ENCODE results near the gene RASSF5.
A peak's percentile ranks its signal among the peaks of the same experiment; 100 is the strongest.
"Not testable (repeated sequence)": the region's sequence is repeated elsewhere in the genome, so short reads cannot be mapped to it uniquely, and the experiment has no call there.

RASSF5 gene

GRCh38 chr1:206591226-206591625, 83.9 kb downstream of the RASSF5 start:
- no peak for DNase-seq

- no peak for DNase-seq
These were observed 84.4 kb downstream of the RASSF5 start for GRCh38 chr1:206591696-206592095.

- DNase-seq, result no peak
These were observed 86.1 kb downstream of the RASSF5 start for GRCh38 chr1:206593351-206593925.

- DNase-seq, result no peak
These were observed 88.4 kb downstream of the RASSF5 start for GRCh38 chr1:206595581-206596318.

- DNase-seq, result no peak
These were observed 89.0 kb downstream of the RASSF5 start for GRCh38 chr1:206596319-206596666.

- no peak for DNase-seq
These were observed 93.2 kb downstream of the RASSF5 start for GRCh38 chr1:206600527-206600926.

GRCh38 chr1:206604861-206605260, 97.5 kb downstream of the RASSF5 start:
- no peak for DNase-seq

- DNase-seq, result no peak
These were observed 99.5 kb downstream of the RASSF5 start for GRCh38 chr1:206606867-206607266.

- DNase-seq, result peak; percentile 59 to 65
These were observed 100.9 kb downstream of the RASSF5 start for GRCh38 chr1:206608108-206608698.

GRCh38 chr1:206609229-206609991, 102.1 kb downstream of the RASSF5 start:
- no peak for DNase-seq

- DNase-seq, result peak; percentile 94 to 95
These were observed 105.0 kb downstream of the RASSF5 start, which contains the start of gene EIF2D for GRCh38 chr1:206612129-206612876. Gene EIF2D (minus strand): TSS chr1:206612465. CDS start chr1:206612342, 123 bp downstream.

GRCh38 chr1:206626396-206626795, 119.1 kb downstream of the RASSF5 start:
- DNase-seq, result not testable (repeated sequence)

GRCh38 chr1:206628916-206629315, 121.6 kb downstream of the RASSF5 start:
- no peak for DNase-seq

- DNase-seq, result peak in 1 of 2 donors; percentile 10
These were observed 123.8 kb downstream of the RASSF5 start for GRCh38 chr1:206631085-206631509.

- DNase-seq, result no peak
These were observed 126.4 kb downstream of the RASSF5 start for GRCh38 chr1:206633708-206634121.

GRCh38 chr1:206634365-206635079, 127.2 kb downstream of the RASSF5 start:
- peak; percentile 74 to 76 for DNase-seq

GRCh38 chr1:206635080-206635977, 128.0 kb downstream of the RASSF5 start, which contains the start of gene DYRK3:
Gene DYRK3 (plus strand): TSS chr1:206635536. CDS start chr1:206635704, 168 bp downstream.
- peak; percentile 90 to 92 for DNase-seq

- DNase-seq, result no peak
These were observed 128.6 kb downstream of the RASSF5 start for GRCh38 chr1:206635978-206636345.

- no peak for DNase-seq
These were observed 129.3 kb downstream of the RASSF5 start for GRCh38 chr1:206636671-206637070.

GRCh38 chr1:206637605-206638004, 130.3 kb downstream of the RASSF5 start:
- no peak for DNase-seq

Measured in activated CD4-positive, alpha-beta T cell treated with anti-CD3 and anti-CD28 coated beads for 4 hours (primary cell).